ENCODE measurements around the gene MRPL14. TPM values are rescaled to one million over a fixed set of nuclear protein-coding genes. Genes with fewer than 3 reads are reported as not detected.

MRPL14 gene
- polyA plus RNA-seq, 1 donor (not counting 4 experiments of a cell fraction or from before 2014, with no cell fraction given) = 136 TPM

- no peak overlapping the region for H3K27ac ChIP-seq (ENCODE audit: control insufficient read depth, insufficient read depth, low read length)
- dilution Hi-C loops (cut with MboI; ENCODE audit: extremely low pct_ligation_motif_present, low sequenced_read_pairs) = no loop called here
- H2AFZ ChIP-seq (ENCODE audit: control insufficient read depth, low read length) = no peak overlapping the region
- no peaks in the 10 kb centered on the region for H3K9me1 ChIP-seq (ENCODE audit: control insufficient read depth, extremely low read depth, insufficient read depth, low read length)
- H4K20me1 ChIP-seq (ENCODE audit: control insufficient read depth, extremely low read depth, insufficient read depth, low read length) = peaks cover 3% of the 10 kb centered on the region
- H3K79me2 ChIP-seq (ENCODE audit: control insufficient read depth, insufficient read depth, low read length) = peaks cover 23% of the 10 kb centered on the region
- no peaks in the 10 kb centered on the region for H3K9me3 ChIP-seq (ENCODE audit: control insufficient read depth, low read depth, low read length)
- DNase-seq (ENCODE audit: low read depth, low spot score) (no peak), FAIRE-seq (no peak)
- H3K9ac ChIP-seq (ENCODE audit: control insufficient read depth, extremely low read depth, insufficient read depth, low read length) = no peak overlapping the region
- no peaks in the 10 kb centered on the region for H3K4me1 ChIP-seq (ENCODE audit: control insufficient read depth, extremely low read depth, insufficient read depth, low read length)
- H3K27me3 ChIP-seq (ENCODE audit: control insufficient read depth, extremely low read depth, insufficient read depth, low read length) = no peaks in the 10 kb centered on the region
- H3K4me2 ChIP-seq (ENCODE audit: control insufficient read depth, extremely low read depth, insufficient read depth, low read depth, low read length) = no peak overlapping the region
- peaks cover 36% of the 10 kb centered on the region in 2 experiments for H3K36me3 ChIP-seq (ENCODE audit: control insufficient read depth in 2 of 2, extremely low read depth in 1 of 2, insufficient read depth in 2 of 2, low read length in 2 of 2)
- TF ChIP-seq EZH2 (IDR thresholded peaks at IDR 0.05; ENCODE audit: low read length) = no peak
- TF ChIP-seq CTCF (optimal IDR thresholded peaks at IDR 0.05 in 1 of 3, IDR thresholded peaks at IDR 0.05 in 1 of 3, conservative IDR thresholded peaks at IDR 0.05 in 1 of 3; ENCODE audit: extremely low read depth in 1 of 3, insufficient read depth in 2 of 3, low read length in 3 of 3) = no peak
- no peak overlapping the region for H3K4me3 ChIP-seq (ENCODE audit: control insufficient read depth in 2 of 3, extremely low read depth in 1 of 3, insufficient read depth in 2 of 3, low read depth in 1 of 3, low read length in 3 of 3)
Observed at GRCh38 chr6:44105146-44105545, 22.1 kb downstream of the MRPL14 start.

- H3K4me2 ChIP-seq (ENCODE audit: control insufficient read depth, extremely low read depth, insufficient read depth, low read depth, low read length) = no peak overlapping the region
- no peak for TF ChIP-seq EZH2 (IDR thresholded peaks at IDR 0.05; ENCODE audit: low read length)
- no peak for TF ChIP-seq CTCF (optimal IDR thresholded peaks at IDR 0.05 in 1 of 3, IDR thresholded peaks at IDR 0.05 in 1 of 3, conservative IDR thresholded peaks at IDR 0.05 in 1 of 3; ENCODE audit: extremely low read depth in 1 of 3, insufficient read depth in 2 of 3, low read length in 3 of 3)
- dilution Hi-C loops (cut with MboI; ENCODE audit: extremely low pct_ligation_motif_present, low sequenced_read_pairs) = no loop called here
- no peak overlapping the region for H2AFZ ChIP-seq (ENCODE audit: control insufficient read depth, low read length)
- H4K20me1 ChIP-seq (ENCODE audit: control insufficient read depth, extremely low read depth, insufficient read depth, low read length) = peaks cover 7% of the 10 kb centered on the region
- no peaks in the 10 kb centered on the region for H3K4me1 ChIP-seq (ENCODE audit: control insufficient read depth, extremely low read depth, insufficient read depth, low read length)
- no peaks in the 10 kb centered on the region for H3K27me3 ChIP-seq (ENCODE audit: control insufficient read depth, extremely low read depth, insufficient read depth, low read length)
- no peak overlapping the region for H3K4me3 ChIP-seq (ENCODE audit: control insufficient read depth in 2 of 3, extremely low read depth in 1 of 3, insufficient read depth in 2 of 3, low read depth in 1 of 3, low read length in 3 of 3)
- H3K9me1 ChIP-seq (ENCODE audit: control insufficient read depth, extremely low read depth, insufficient read depth, low read length) = no peaks in the 10 kb centered on the region
- no peak for FAIRE-seq
- no peak overlapping the region for H3K27ac ChIP-seq (ENCODE audit: control insufficient read depth, insufficient read depth, low read length)
- no peak for DNase-seq (ENCODE audit: low read depth, low spot score)
- peaks cover 35 to 38% of the 10 kb centered on the region in 2 experiments for H3K36me3 ChIP-seq (ENCODE audit: control insufficient read depth in 2 of 2, extremely low read depth in 1 of 2, insufficient read depth in 2 of 2, low read length in 2 of 2)
- no peaks in the 10 kb centered on the region for H3K9me3 ChIP-seq (ENCODE audit: control insufficient read depth, low read depth, low read length)
- peaks cover 17% of the 10 kb centered on the region for H3K79me2 ChIP-seq (ENCODE audit: control insufficient read depth, insufficient read depth, low read length)
- H3K9ac ChIP-seq (ENCODE audit: control insufficient read depth, extremely low read depth, insufficient read depth, low read length) = no peak overlapping the region
Observed at GRCh38 chr6:44104481-44105021, 22.7 kb downstream of the MRPL14 start.
